K562 (cell line): ENCODE measurements around the gene APCDD1. TPM values are rescaled to one million over a fixed set of nuclear protein-coding genes. Genes with fewer than 3 reads are reported as not detected.

Source experiments
- ATAC-seq: fragments of 200-7000 bp; cut with Tn5 transposase; 3 replicates; pipeline ENCODE4 v1.9.1; 2020; ENCODE audit warnings: moderate library complexity
- BruUV-seq: library from RNA; stranded (reverse); fragments of 400-500 nt; replicated peaks from 2 replicates; lab custom pipeline; 2021; lab: Mats Ljungman, UMichigan
- CTCF ChIA-PET: fragments of 300-600 bp; formaldehyde crosslinking; extraction: SDS; loops from one replicate; lab custom pipeline; 2021; ENCODE audit warnings: low intra/inter-chr PET ratio; lab: Yijun Ruan, JAX
- POLR2A ChIA-PET: fragments of 300-600, 350-650 bp; sonication (Branson Sonifier 250); formaldehyde crosslinking; extraction: SDS; loops from one replicate; lab custom pipeline; 2021; ENCODE audit warnings: antibody characterized with exemption, inconsistent platforms; lab: Yijun Ruan, JAX
- DNase-seq, 4 experiments: peaks; one replicate each; pipeline versions ENCODE4 v3.0.0 to v3.0.0-alpha.2; 2011 to 2018; ENCODE audit warnings: low spot score in 3 of 4, mixed read lengths in 3 of 4; ENCODE audit errors: extremely low read depth in 1 of 4
- FAIRE-seq: peaks from 2 replicates; lab custom pipeline; 2011; peaks lifted over from hg19 to GRCh38; lab: Jason Lieb, UNC
- H2AFZ ChIP-seq: 2 replicates; pipeline ENCODE4 v1.6.0; 2011; ENCODE audit warnings: low read depth, low read length, control low read depth, inconsistent platforms
- H3K27ac ChIP-seq: fragments of 200-600 bp; 3 replicates; pipeline ENCODE4 v1.8.0; 2011; ENCODE audit warnings: low read depth, mild to moderate bottlenecking, control low read depth, inconsistent platforms, low read length, moderate library complexity, mixed read lengths; ENCODE audit errors: extremely low read depth
- H3K27me3 ChIP-seq, 2 experiments: fragments of 300-600 bp in 1 of 2; 2 replicates in 1 of 2; 3 replicates in 1 of 2; pipeline versions ENCODE4 v1.6.0 to v1.8.0; 2011; ENCODE audit warnings: inconsistent platforms in 2 of 2, low read length in 2 of 2, mild to moderate bottlenecking in 1 of 2, mixed read lengths in 1 of 2, moderate library complexity in 1 of 2; ENCODE audit not compliant: control insufficient read depth in 2 of 2, insufficient read depth in 2 of 2
- H3K36me3 ChIP-seq: fragments of 300-600 bp; 3 replicates; pipeline ENCODE4 v1.8.0; 2011; ENCODE audit warnings: mild to moderate bottlenecking, low read length, inconsistent platforms; ENCODE audit not compliant: control insufficient read depth, insufficient read depth
- H3K4me1 ChIP-seq, 2 experiments: fragments of 200-600 bp in 1 of 2; replicated peaks in 1 of 2; 2 replicates in 1 of 2; 3 replicates in 1 of 2; pipeline versions ENCODE4 v1.5.1 to v1.8.0; 2011; ENCODE audit warnings: inconsistent platforms in 2 of 2, low read length in 2 of 2, mild to moderate bottlenecking in 1 of 2, mixed read lengths in 1 of 2, moderate library complexity in 1 of 2; ENCODE audit not compliant: control insufficient read depth in 2 of 2, insufficient read depth in 2 of 2
- H3K4me2 ChIP-seq: 2 replicates; pipeline ENCODE4 v1.6.1; 2011; ENCODE audit warnings: low read length, control low read depth, inconsistent platforms, mixed read lengths; ENCODE audit not compliant: insufficient read depth
- H3K4me3 ChIP-seq: fragments of 200-600 bp; sonication (generic), shearing (Covaris generic); 2 replicates; pipeline ENCODE4 v1.5.1; 2016; ENCODE audit warnings: control low read depth, inconsistent platforms
- H3K79me2 ChIP-seq: fragments of 200-600 bp; 3 replicates; pipeline ENCODE4 v1.8.0; 2011; ENCODE audit warnings: low read length, inconsistent platforms; ENCODE audit not compliant: control insufficient read depth, insufficient read depth
- H3K9ac ChIP-seq, 2 experiments: 2 replicates each; pipeline versions ENCODE4 v1.6.0 to v1.6.1; 2011; ENCODE audit warnings: low read depth in 2 of 2, low read length in 2 of 2, control low read depth in 1 of 2, inconsistent platforms in 1 of 2, mild to moderate bottlenecking in 1 of 2, mixed read lengths in 1 of 2; ENCODE audit not compliant: insufficient read depth in 1 of 2
- H3K9me1 ChIP-seq: one replicate; pipeline ENCODE4 v1.6.0; 2011; ENCODE audit warnings: inconsistent platforms, mild to moderate bottlenecking, low read length, moderate library complexity; ENCODE audit not compliant: control insufficient read depth, insufficient read depth
- H3K9me3 ChIP-seq: replicated peaks from 2 replicates; pipeline ENCODE4 v1.5.1; 2011; ENCODE audit warnings: low read depth, low read length, inconsistent platforms; ENCODE audit not compliant: control insufficient read depth, insufficient read depth
- H4K20me1 ChIP-seq: replicated peaks from 2 replicates; pipeline ENCODE4 v1.6.1; 2011; ENCODE audit warnings: low read length, inconsistent platforms, mixed read lengths; ENCODE audit not compliant: control insufficient read depth, insufficient read depth
- BRD9 ChIP-seq: fragments of 450-650 bp; IDR thresholded peaks from 2 replicates; pipeline ENCODE4 v1.6.1; 2018; ENCODE audit warnings: low read depth; ENCODE audit not compliant: partially characterized antibody
- CBFA2T3 ChIP-seq: fragments of 450-650 bp; IDR thresholded peaks from 2 replicates; pipeline ENCODE4 v1.6.1; 2017
- ESRRA ChIP-seq: fragments of 450-650 bp; IDR thresholded peaks from 2 replicates; pipeline ENCODE4 v1.6.1; 2014; ENCODE audit warnings: low read depth, mild to moderate bottlenecking, moderate library complexity, borderline replicate concordance
- HOXB6 ChIP-seq: fragments of 250-450 bp; sonication (Bioruptor Pico); IDR thresholded peaks from 2 replicates; pipeline ENCODE4 v1.5.1; 2022; ENCODE audit warnings: mild to moderate bottlenecking, borderline replicate concordance
- ILF3 ChIP-seq: fragments of 450-650 bp; IDR thresholded peaks from 2 replicates; pipeline ENCODE4 v1.6.1; 2018; ENCODE audit warnings: antibody characterized with exemption, mild to moderate bottlenecking, moderate library complexity, borderline replicate concordance
- NFRKB ChIP-seq: fragments of 450-650 bp; IDR thresholded peaks from 2 replicates; pipeline ENCODE4 v1.6.1; 2016; ENCODE audit warnings: low read depth
- PCBP2 ChIP-seq: fragments of 200-400 bp; formaldehyde crosslinking; IDR thresholded peaks from 2 replicates; pipeline ENCODE4 v1.6.1; 2018; ENCODE audit warnings: low read length, low read depth, mild to moderate bottlenecking, moderate library complexity; ENCODE audit not compliant: poor library complexity, severe bottlenecking
- PHF20 ChIP-seq: fragments of 450-650 bp; IDR thresholded peaks from 2 replicates; pipeline ENCODE4 v1.6.1; 2018; ENCODE audit not compliant: partially characterized antibody
- POLR3A ChIP-seq: IDR thresholded peaks from 2 replicates; pipeline ENCODE4 v1.6.1; 2011; ENCODE audit warnings: borderline replicate concordance, mild to moderate bottlenecking, moderate library complexity; ENCODE audit not compliant: insufficient read length, insufficient read depth; ENCODE audit errors: extremely low read depth
- PRPF4 ChIP-seq: fragments of 200-400 bp; formaldehyde crosslinking; IDR thresholded peaks from one replicate; pipeline ENCODE4 v1.6.1; 2017; ENCODE audit warnings: low read length, low read depth, mild to moderate bottlenecking; ENCODE audit not compliant: insufficient read depth, poor library complexity, severe bottlenecking
- SMAD4 ChIP-seq: fragments of 250-450 bp; sonication (Bioruptor Pico); conservative IDR thresholded peaks from 2 replicates; pipeline ENCODE4 v1.8.0; 2021; ENCODE audit warnings: inconsistent platforms, mild to moderate bottlenecking, moderate library complexity
- TAF7 ChIP-seq: fragments of 450-650 bp; IDR thresholded peaks from 2 replicates; pipeline ENCODE4 v1.6.1; 2016; ENCODE audit warnings: missing genetic modification characterization, missing compliant biosample characterization
- ZNF407 ChIP-seq: fragments of 450-650 bp; IDR thresholded peaks from 2 replicates; pipeline ENCODE4 v1.6.1; 2016; ENCODE audit warnings: low read depth
- ZNF41 ChIP-seq: fragments of 250-450 bp; sonication (Bioruptor Pico); conservative IDR thresholded peaks from 2 replicates; pipeline ENCODE4 v1.4.0; 2020; ENCODE audit warnings: mild to moderate bottlenecking
- ZNF778 ChIP-seq: fragments of 450-650 bp; formaldehyde crosslinking; IDR thresholded peaks from 2 replicates; pipeline ENCODE4 v1.4.0; 2020; ENCODE audit warnings: mild to moderate bottlenecking, moderate library complexity
- WGBS: fragments of 100-300 bp; shearing (Covaris generic); methylation state at CpG from one replicate; pipeline ENCODE4 v1.1.6; 2016; ENCODE audit warnings: low coverage, mixed read lengths; ENCODE audit not compliant: insufficient coverage; ENCODE audit errors: missing lambda C conversion rate; 5-methylcytosine and 5-hydroxymethylcytosine counted together
- in situ Hi-C: fragments of 300-500 bp; cut with MboI; formaldehyde crosslinking; loops from 4 replicates; pipeline ENCODE4 v1.15.0; 2018; ENCODE audit warnings: inconsistent platforms, mixed read lengths
- intact Hi-C: fragments of 100-400 bp; cut with micrococcal nuclease; formaldehyde crosslinking; loops from 2 replicates; pipeline ENCODE4 v1.14.2; 2022
- polyA plus RNA-seq, 8 experiments: library from polyadenylated mRNA; depleted of rRNA in 4 of 8; stranded (reverse) in 5 of 8; unstranded in 3 of 8; fragments of >200 nt; fragmentation: Nextera tagmentation in 2 of 8; fragmentation: Illumina TruSeq in 1 of 8; extraction: Ambion mirVana in 2 of 8; extraction: Trizol in 1 of 8; gene quantifications; 2 replicates each; pipeline versions ENCODE4 v1.2.1 to v1.2.3, GENCODE V29; 2011 to 2014; ENCODE audit warnings: inconsistent platforms in 1 of 8, missing spikeins in 1 of 8
- total RNA-seq, 7 experiments: library from RNA; depleted of rRNA in 6 of 7; stranded (reverse); fragments of >200 nt in 6 of 7; fragmentation: Illumina TruSeq in 2 of 7; extraction: Trizol in 2 of 7; gene quantifications; 2 replicates each; pipeline versions ENCODE4 v1.2.1 to v1.2.3, GENCODE V29; 2011 to 2021; ENCODE audit warnings: low replicate concordance in 1 of 7

Gene APCDD1
- total and polyA plus RNA-seq, 9 of the 15 experiments (the other 6 are each of a cell fraction or from before 2014, with no cell fraction given), result 0.07 TPM; not detected in 8

GRCh38 chr18:10457767-10458166 is 3.3 kb downstream of the APCDD1 start (continued):
- TF ChIP-seq ZNF41 (CRISPR knock-in tag), result no peak
- no peak for TF ChIP-seq NFRKB

GRCh38 chr18:10458691-10459090 is 4.3 kb downstream of the APCDD1 start:
- Histone ChIP-seq H3K79me2 (no peaks in the 10 kb centered on the region), H3K9ac (no peak overlapping the region), H3K4me2 (no peak overlapping the region), H3K4me3 (no peak overlapping the region), H3K27ac (no peak overlapping the region), H3K36me3 (no peaks in the 10 kb centered on the region), H4K20me1 (no peaks in the 10 kb centered on the region), H3K9me1 (no peaks in the 10 kb centered on the region), H2AFZ (no peak overlapping the region), H3K4me1 (peaks cover 0 to 4% of the 10 kb centered on the region in 2 experiments; a peak in 1 of 5 replicates), H3K9me3 (no peaks in the 10 kb centered on the region), H3K27me3 (peaks cover 15 to 28% of the 10 kb centered on the region in 2 experiments; a peak in 3 of 5 replicates)
- POLR2A ChIA-PET, result no interaction called here
- in situ Hi-C loops, result no loop called here
- FAIRE-seq (no peak), ATAC-seq (no peak), DNase-seq (no peak)
- WGBS, result 1% methylated on average over 5 of the region's 5 CpGs
- CTCF ChIA-PET, result no interaction called here
- BruUV-seq, result no TSS peak
- TF ChIP-seq CBFA2T3 (no peak), TAF7 (tag) (no peak), ZNF407 (no peak), SMAD4 (CRISPR knock-in tag) (no peak), HOXB6 (CRISPR knock-in tag) (no peak), PHF20 (no peak), PCBP2 (no peak), ESRRA (no peak), PRPF4 (no peak), BRD9 (no peak), ZNF778 (no peak), ILF3 (no peak), POLR3A (no peak)
- intact Hi-C loops, result no loop called here
